GM12892 (cell line): ENCODE data around the gene CNTNAP2.
"Not testable (repeated sequence)": the region's sequence is repeated elsewhere in the genome, so short reads cannot be mapped to it uniquely, and the experiment has no call there.

Source experiments
- DNase-seq: peaks from one replicate; pipeline ENCODE4 v3.0.0; 2011; ENCODE audit not compliant: insufficient read length
- FAIRE-seq: peaks from 2 replicates; lab custom pipeline; 2011; peaks lifted over from hg19 to GRCh38; lab: Jason Lieb, UNC
- POLR2A ChIP-seq: IDR thresholded peaks from 2 replicates; pipeline ENCODE4 v1.6.1; 2011; ENCODE audit warnings: low read depth, low read length, control low read depth
- POLR2AphosphoS5 ChIP-seq: IDR thresholded peaks from 2 replicates; pipeline ENCODE4 v1.6.1; 2011; ENCODE audit warnings: low read depth, low read length, control low read depth
- TAF1 ChIP-seq: IDR thresholded peaks from 2 replicates; pipeline ENCODE4 v1.6.1; 2011; ENCODE audit warnings: low read depth, mild to moderate bottlenecking, control low read depth, low read length, borderline replicate concordance

CNTNAP2 gene

GRCh38 chr7:148463210-148463609, 2346.6 kb downstream of the CNTNAP2 start:
- TF ChIP-seq POLR2A: no peak
- no peak for TF ChIP-seq POLR2AphosphoS5
- no peak for TF ChIP-seq TAF1

GRCh38 chr7:148464947-148465346, 2348.3 kb downstream of the CNTNAP2 start:
- DNase-seq: no peak
- no peak for FAIRE-seq
- TF ChIP-seq TAF1 (no peak), POLR2A (no peak), POLR2AphosphoS5 (no peak)

More at GRCh38 chr7:148463210-148463609, 2346.6 kb downstream of the CNTNAP2 start:
- FAIRE-seq (peak; percentile 14), DNase-seq (no peak)

DNA sequence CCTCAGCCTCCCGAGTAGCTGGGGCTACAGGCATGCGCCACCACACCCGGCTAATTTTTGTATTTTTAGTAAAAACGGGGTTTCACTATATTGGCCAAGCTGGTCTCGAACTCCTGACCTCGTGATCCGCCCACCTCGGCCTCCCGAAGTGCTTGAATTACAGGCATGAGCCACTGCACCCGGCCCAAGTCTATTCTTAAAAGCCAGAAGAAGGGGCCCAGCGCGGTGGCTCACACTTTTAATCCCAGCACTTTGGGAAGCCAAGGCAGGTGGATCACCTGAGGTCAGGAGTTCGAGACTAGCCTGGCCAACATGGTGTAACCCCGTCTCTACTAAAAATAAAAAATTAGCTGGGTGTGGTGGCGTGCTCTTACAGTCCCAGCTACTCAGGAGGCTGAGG, 2348.8 kb downstream of the CNTNAP2 start:
- FAIRE-seq, DNase-seq: not testable (repeated sequence)

GRCh38 chr7:148466120-148466519, 2349.5 kb downstream of the CNTNAP2 start:
- no peak for FAIRE-seq
- TF ChIP-seq POLR2A: no peak
- no peak for TF ChIP-seq TAF1
- TF ChIP-seq POLR2AphosphoS5: no peak
- DNase-seq: no peak

DNA sequence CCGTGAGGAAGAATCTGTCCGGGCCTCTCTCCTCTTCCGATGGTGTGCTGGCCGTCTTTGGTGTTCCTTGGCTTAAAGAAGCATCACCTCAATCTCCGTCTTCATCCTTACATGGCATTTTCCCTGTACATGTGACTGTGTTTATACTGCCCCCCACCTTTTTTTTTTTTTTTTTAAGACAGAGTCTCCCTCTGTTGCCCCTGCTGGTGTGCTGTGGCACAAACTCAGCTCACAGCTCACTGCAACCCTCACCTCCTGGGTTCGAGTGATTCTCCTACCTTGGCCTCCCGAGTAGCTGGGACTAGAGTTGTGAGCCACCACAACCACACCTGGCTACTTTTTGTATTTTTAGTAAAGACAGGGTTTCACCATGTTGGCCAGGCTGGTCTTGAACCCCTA, 2352.1 kb downstream of the CNTNAP2 start:
- DNase-seq (no peak), FAIRE-seq (no peak)
- no peak for TF ChIP-seq POLR2AphosphoS5
- TF ChIP-seq TAF1: no peak
- no peak for TF ChIP-seq POLR2A
